ENCODE measurements around the gene DDRGK1. TPM values are rescaled to one million over a fixed set of nuclear protein-coding genes. Genes with fewer than 3 reads are reported as not detected.

DDRGK1 gene
- total and polyA plus RNA-seq, 2 of the 4 experiments (the other 2 are of a cell fraction), result 12.2 to 29.6 TPM

GRCh38 chr20:3237011-3237957, 32.8 kb upstream of the DDRGK1 start:
- Histone ChIP-seq H2BK5ac (ENCODE audit: low read depth, low read length, poor library complexity, severe bottlenecking) (no peak overlapping the region), H2BK15ac (ENCODE audit: low read depth, low read length) (no peak overlapping the region), H3K4me2 (ENCODE audit: low read depth, low read length) (no peak overlapping the region; the same call in 1 of the 2 replicates), H3K18ac (ENCODE audit: low read depth, low read length) (no peak overlapping the region), H3K36me3 (ENCODE audit: control insufficient read depth, insufficient read depth, low read length) (no peaks in the 10 kb centered on the region), H3K4me3 (ENCODE audit: insufficient read depth, low read depth, low read length) (no peak overlapping the region), H3K27ac (ENCODE audit: insufficient read depth, low read length) (no peak overlapping the region), H2AK5ac (ENCODE audit: low read depth, low read length) (no peak overlapping the region), H3K9me3 (ENCODE audit: control insufficient read depth, insufficient read depth, low read length) (no peaks in the 10 kb centered on the region), H4K8ac (ENCODE audit: low read depth in 2 of 2, low read length in 2 of 2) (no peak overlapping the region), H3K56ac (ENCODE audit: extremely low read depth, insufficient read depth, low read length) (no peak overlapping the region), H3K14ac (replicated peaks; ENCODE audit: low read depth, low read length) (no peak overlapping the region), H4K5ac (ENCODE audit: low read depth, low read length) (no peak overlapping the region), H3K27me3 (ENCODE audit: control insufficient read depth, insufficient read depth, low read length) (peaks cover 36% of the 10 kb centered on the region), H3K4me1 (ENCODE audit: control insufficient read depth, insufficient read depth, low read length) (no peaks in the 10 kb centered on the region; the same call in 1 of the 2 replicates), H3K79me1 (ENCODE audit: low read depth in 1 of 2, low read length in 2 of 2) (no peaks in the 10 kb centered on the region), H3K23ac (ENCODE audit: low read depth, low read length) (0 out of 2 replicates have a peak overlapping the region, but pooled peaks have one; percentile 38), H3K9me1 (ENCODE audit: insufficient read depth, low read length) (no peaks in the 10 kb centered on the region), H4K20me1 (ENCODE audit: insufficient read depth, low read length) (peaks cover 4% of the 10 kb centered on the region; the same call in 1 of the 2 replicates), H2BK20ac (ENCODE audit: low read depth, low read length) (no peak overlapping the region), H2BK120ac (ENCODE audit: low read depth, low read length) (no peak overlapping the region), H3K9ac (ENCODE audit: low read depth, low read length) (no peak overlapping the region), H3K4ac (ENCODE audit: low read depth, low read length) (no peak overlapping the region), H4K91ac (ENCODE audit: insufficient read depth, low read depth, low read length) (no peak overlapping the region), H2AK9ac (replicated peaks; ENCODE audit: low read depth, low read length, poor library complexity) (peak overlapping the region; percentile 31), H2AFZ (replicated peaks; ENCODE audit: low read length, poor library complexity) (peak overlapping the region; percentile 48)
- POLR2A ChIA-PET (ENCODE audit: unreplicated experiment), result no interaction called here
- intact Hi-C loops (cut with micrococcal nuclease), result no loop called here
- TF ChIP-seq NFE2L2 (IDR thresholded peaks at IDR 0.05; ENCODE audit: low read depth, low read length) (no peak), CEBPB (IDR thresholded peaks at IDR 0.05; ENCODE audit: low read depth, low read length) (no peak), MXI1 (IDR thresholded peaks at IDR 0.05; ENCODE audit: borderline replicate concordance, low read depth, low read length) (no peak), MAFK (IDR thresholded peaks at IDR 0.05; ENCODE audit: low read depth, low read length) (no peak), USF2 (IDR thresholded peaks at IDR 0.05; ENCODE audit: low read depth, low read length) (no peak), MAZ (IDR thresholded peaks at IDR 0.05; ENCODE audit: borderline replicate concordance, low read depth, low read length) (no peak), POLR2A (IDR thresholded peaks at IDR 0.05; ENCODE audit: low read depth, low read length) (no peak), ELK1 (IDR thresholded peaks at IDR 0.05; ENCODE audit: borderline replicate concordance, low read depth, low read length) (no peak)
- TF ChIP-seq, protein P1, sequence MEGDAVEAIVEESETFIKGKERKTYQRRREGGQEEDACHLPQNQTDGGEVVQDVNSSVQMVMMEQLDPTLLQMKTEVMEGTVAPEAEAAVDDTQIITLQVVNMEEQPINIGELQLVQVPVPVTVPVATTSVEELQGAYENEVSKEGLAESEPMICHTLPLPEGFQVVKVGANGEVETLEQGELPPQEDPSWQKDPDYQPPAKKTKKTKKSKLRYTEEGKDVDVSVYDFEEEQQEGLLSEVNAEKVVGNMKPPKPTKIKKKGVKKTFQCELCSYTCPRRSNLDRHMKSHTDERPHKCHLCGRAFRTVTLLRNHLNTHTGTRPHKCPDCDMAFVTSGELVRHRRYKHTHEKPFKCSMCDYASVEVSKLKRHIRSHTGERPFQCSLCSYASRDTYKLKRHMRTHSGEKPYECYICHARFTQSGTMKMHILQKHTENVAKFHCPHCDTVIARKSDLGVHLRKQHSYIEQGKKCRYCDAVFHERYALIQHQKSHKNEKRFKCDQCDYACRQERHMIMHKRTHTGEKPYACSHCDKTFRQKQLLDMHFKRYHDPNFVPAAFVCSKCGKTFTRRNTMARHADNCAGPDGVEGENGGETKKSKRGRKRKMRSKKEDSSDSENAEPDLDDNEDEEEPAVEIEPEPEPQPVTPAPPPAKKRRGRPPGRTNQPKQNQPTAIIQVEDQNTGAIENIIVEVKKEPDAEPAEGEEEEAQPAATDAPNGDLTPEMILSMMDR (conservative IDR thresholded peaks at IDR 0.05; ENCODE audit: low read depth, low read length), result no peak
- CTCF ChIA-PET, result no interaction called here
- no peak for ATAC-seq (ENCODE audit: low read depth)
- 32% methylated on average over 5 of the region's 25 CpGs; no CpG with 5 or more reads in 1 of the 2 experiments for WGBS, 2 experiments (ENCODE audit: extremely low coverage in 2 of 2, insufficient read length in 1 of 2)
- DNase-seq, result no peak
- BruUV-seq (replicated peaks), result no TSS peak
- in situ Hi-C loops (cut with MboI; ENCODE audit: low sequenced_read_pairs), result no loop called here
- dilution Hi-C loops (cut with HindIII; ENCODE audit: low sequenced_read_pairs, unreplicated experiment), result no loop called here

Data from IMR-90 (cell line).